Epidermal melanocyte (primary cell): ENCODE measurements around the gene ATP11A.
"Not testable (repeated sequence)": the region's sequence is repeated elsewhere in the genome, so short reads cannot be mapped to it uniquely, and the experiment has no call there.

Experiments used
- DNase-seq: peaks from one replicate; pipeline ENCODE4 v3.0.0; 2011; ENCODE audit warnings: low spot score; ENCODE audit not compliant: insufficient read length

ATP11A gene

GRCh38 chr13:112838038-112838841 lies 148.4 kb downstream of the ATP11A start:
- no peak for DNase-seq

- DNase-seq = no peak
Measured at GRCh38 chr13:112838842-112839117, 148.9 kb downstream of the ATP11A start.

- no peak for DNase-seq
Measured at GRCh38 chr13:112839356-112840105, 149.7 kb downstream of the ATP11A start.

- no peak for DNase-seq
Measured at GRCh38 chr13:112840472-112841302, 150.8 kb downstream of the ATP11A start.

GRCh38 chr13:112841303-112842015 lies 151.6 kb downstream of the ATP11A start:
- not testable (repeated sequence) for DNase-seq

GRCh38 chr13:112842343-112842856 lies 152.6 kb downstream of the ATP11A start:
- DNase-seq = no peak

- DNase-seq = no peak
Measured at GRCh38 chr13:112842931-112843391, 153.1 kb downstream of the ATP11A start.

- no peak for DNase-seq
Measured at GRCh38 chr13:112843392-112844111, 153.7 kb downstream of the ATP11A start.

- DNase-seq = no peak
Measured at GRCh38 chr13:112844411-112844810, 154.6 kb downstream of the ATP11A start.

- no peak for DNase-seq
Measured at GRCh38 chr13:112844879-112845278, 155.0 kb downstream of the ATP11A start.

- no peak for DNase-seq
Measured at GRCh38 chr13:112845511-112846144, 155.8 kb downstream of the ATP11A start.

GRCh38 chr13:112846411-112847115 lies 156.7 kb downstream of the ATP11A start:
- no peak for DNase-seq

- DNase-seq = no peak
Measured at GRCh38 chr13:112849500-112849899, 159.7 kb downstream of the ATP11A start.

- no peak for DNase-seq
Measured at GRCh38 chr13:112850273-112850672, 160.4 kb downstream of the ATP11A start.

- DNase-seq = no peak
Measured at GRCh38 chr13:112851107-112852038, 161.5 kb downstream of the ATP11A start.

GRCh38 chr13:112852392-112852791 lies 162.6 kb downstream of the ATP11A start:
- no peak for DNase-seq

- no peak for DNase-seq
Measured at GRCh38 chr13:112852808-112853207, 163.0 kb downstream of the ATP11A start.

- DNase-seq = no peak
Measured at GRCh38 chr13:112854321-112854720, 164.5 kb downstream of the ATP11A start.
